NCI-H748 (cell line): Measurements from ENCODE around the gene ESRRA.

Source experiments
- DNase-seq: peaks from one replicate; lab custom pipeline; 2025; ENCODE audit not compliant: unreplicated experiment; lab: John Stamatoyannopoulos, UW

ESRRA gene

GRCh38 chr11:64348383-64349024 lies 43.2 kb downstream of the ESRRA start:
- no peak for DNase-seq

GRCh38 chr11:64349025-64349387 lies 43.7 kb downstream of the ESRRA start:
- no peak for DNase-seq

- DNase-seq, result no peak
Observed at GRCh38 chr11:64349404-64349803, 44.1 kb downstream of the ESRRA start.

GRCh38 chr11:64351136-64351631 lies 45.9 kb downstream of the ESRRA start:
- DNase-seq, result no peak

GRCh38 chr11:64352099-64352994 lies 47.0 kb downstream of the ESRRA start:
- DNase-seq, result peak; percentile 34

GRCh38 chr11:64352995-64353714 lies 47.8 kb downstream of the ESRRA start:
- DNase-seq, result peak; percentile 34

GRCh38 chr11:64353715-64354506 lies 48.6 kb downstream of the ESRRA start:
- DNase-seq, result no peak

GRCh38 chr11:64355078-64355940 lies 50.0 kb downstream of the ESRRA start:
- DNase-seq, result peak; percentile 65

- peak; percentile 57 for DNase-seq
Observed at GRCh38 chr11:64356498-64357411, 51.4 kb downstream of the ESRRA start.

GRCh38 chr11:64357446-64357845 lies 52.1 kb downstream of the ESRRA start:
- no peak for DNase-seq

- no peak for DNase-seq
Observed at GRCh38 chr11:64357904-64358535, 52.7 kb downstream of the ESRRA start.

- DNase-seq, result no peak
Observed at GRCh38 chr11:64358536-64358906, 53.2 kb downstream of the ESRRA start.

GRCh38 chr11:64358907-64359711 lies 53.8 kb downstream of the ESRRA start, which contains the start of gene RPS6KA4:
RPS6KA4 (plus strand) TSS chr11:64359162; CDS start chr11:64359236, 74 bp downstream.
- DNase-seq, result peak; percentile 73

GRCh38 chr11:64359712-64360445 lies 54.6 kb downstream of the ESRRA start:
- peak; percentile 73 for DNase-seq

GRCh38 chr11:64360448-64360921 lies 55.2 kb downstream of the ESRRA start:
- DNase-seq, result peak; percentile 45

GRCh38 chr11:64361659-64362058 lies 56.3 kb downstream of the ESRRA start:
- DNase-seq, result no peak

GRCh38 chr11:64362339-64362738 lies 57.0 kb downstream of the ESRRA start:
- no peak for DNase-seq
